ENCODE data around the gene ASXL2. TPM values are rescaled to one million over a fixed set of nuclear protein-coding genes. Genes with fewer than 3 reads are reported as not detected.
"Not testable (repeated sequence)": the region's sequence is repeated elsewhere in the genome, so short reads cannot be mapped to it uniquely, and the experiment has no call there.

ASXL2 gene
- total RNA-seq, 1 donor from 2014 or later = 19.9 TPM

DNA sequence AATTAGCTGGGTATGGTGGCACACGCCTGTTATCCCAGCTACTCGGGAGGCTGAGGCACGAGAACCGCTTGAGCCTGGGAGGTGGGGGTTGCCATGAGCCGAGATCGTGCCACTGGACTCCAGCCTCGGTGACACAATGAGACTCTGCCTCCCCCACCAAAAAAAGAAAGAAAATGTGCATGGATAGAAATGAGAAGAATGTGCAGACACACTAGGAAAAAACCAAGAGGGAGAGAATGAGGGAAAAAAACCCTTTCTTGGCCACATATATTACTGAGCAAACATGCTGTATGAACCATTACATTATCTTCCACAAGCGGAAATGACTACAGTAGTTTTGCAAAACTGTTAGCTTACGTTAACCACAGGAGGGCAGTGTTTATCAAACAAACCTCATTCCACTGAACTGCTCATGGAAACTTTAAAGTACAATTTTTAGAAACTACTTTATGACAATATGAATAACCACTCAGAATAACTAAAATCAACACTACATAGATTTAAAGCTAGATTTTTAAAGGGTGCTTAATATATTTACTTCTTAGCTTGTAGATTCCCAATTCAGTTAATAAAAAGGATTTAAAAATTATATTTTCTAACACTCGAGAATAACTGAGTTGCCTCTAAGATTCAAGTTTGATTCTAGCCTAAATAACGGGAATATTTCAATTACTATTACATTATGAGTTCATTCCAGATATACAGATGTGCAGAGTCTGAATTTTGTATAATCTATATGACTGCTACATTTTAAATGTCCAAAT is 26.4 kb downstream of the ASXL2 start:
- Mint-ChIP-seq H3K9me3 (ENCODE audit: unreplicated experiment) (no peaks in the 10 kb centered on the region), H3K27me3 (ENCODE audit: unreplicated experiment) (no peaks in the 10 kb centered on the region)
- DNase-seq = no peak

DNA sequence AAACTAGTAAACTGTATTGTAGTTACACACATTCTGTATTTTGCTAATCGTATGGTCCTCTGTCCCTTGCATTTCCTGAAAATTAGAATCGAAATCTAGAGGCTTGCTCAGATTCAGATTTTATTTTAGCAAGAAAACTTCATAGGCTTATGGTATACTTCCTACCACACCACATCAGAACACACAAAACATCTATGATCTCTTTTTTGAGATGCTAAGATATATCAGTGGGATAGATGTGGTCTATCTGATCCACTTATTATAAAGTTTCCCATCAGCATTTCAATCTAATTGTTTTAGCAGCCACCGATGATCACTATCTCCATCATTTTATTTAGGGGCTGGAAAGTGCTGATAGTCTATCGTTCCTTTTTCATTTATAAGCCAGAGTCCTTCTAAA is 27.9 kb downstream of the ASXL2 start:
- not testable (repeated sequence) for H3K27ac Mint-ChIP-seq (ENCODE audit: unreplicated experiment)

More for the DNA sequence above, 26.4 kb downstream of the ASXL2 start:
- TF ChIP-seq, protein P1, sequence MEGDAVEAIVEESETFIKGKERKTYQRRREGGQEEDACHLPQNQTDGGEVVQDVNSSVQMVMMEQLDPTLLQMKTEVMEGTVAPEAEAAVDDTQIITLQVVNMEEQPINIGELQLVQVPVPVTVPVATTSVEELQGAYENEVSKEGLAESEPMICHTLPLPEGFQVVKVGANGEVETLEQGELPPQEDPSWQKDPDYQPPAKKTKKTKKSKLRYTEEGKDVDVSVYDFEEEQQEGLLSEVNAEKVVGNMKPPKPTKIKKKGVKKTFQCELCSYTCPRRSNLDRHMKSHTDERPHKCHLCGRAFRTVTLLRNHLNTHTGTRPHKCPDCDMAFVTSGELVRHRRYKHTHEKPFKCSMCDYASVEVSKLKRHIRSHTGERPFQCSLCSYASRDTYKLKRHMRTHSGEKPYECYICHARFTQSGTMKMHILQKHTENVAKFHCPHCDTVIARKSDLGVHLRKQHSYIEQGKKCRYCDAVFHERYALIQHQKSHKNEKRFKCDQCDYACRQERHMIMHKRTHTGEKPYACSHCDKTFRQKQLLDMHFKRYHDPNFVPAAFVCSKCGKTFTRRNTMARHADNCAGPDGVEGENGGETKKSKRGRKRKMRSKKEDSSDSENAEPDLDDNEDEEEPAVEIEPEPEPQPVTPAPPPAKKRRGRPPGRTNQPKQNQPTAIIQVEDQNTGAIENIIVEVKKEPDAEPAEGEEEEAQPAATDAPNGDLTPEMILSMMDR (IDR thresholded peaks at IDR 0.05; ENCODE audit: partially characterized antibody, unreplicated experiment) = peak; percentile 51
- Mint-ChIP-seq H3K4me3 (ENCODE audit: unreplicated experiment) (no peak overlapping the region), H3K36me3 (ENCODE audit: unreplicated experiment) (no peaks in the 10 kb centered on the region), H3K4me1 (ENCODE audit: low read depth, unreplicated experiment) (peaks cover 2% of the 10 kb centered on the region), H3K27ac (ENCODE audit: unreplicated experiment) (no peak overlapping the region)

DNA sequence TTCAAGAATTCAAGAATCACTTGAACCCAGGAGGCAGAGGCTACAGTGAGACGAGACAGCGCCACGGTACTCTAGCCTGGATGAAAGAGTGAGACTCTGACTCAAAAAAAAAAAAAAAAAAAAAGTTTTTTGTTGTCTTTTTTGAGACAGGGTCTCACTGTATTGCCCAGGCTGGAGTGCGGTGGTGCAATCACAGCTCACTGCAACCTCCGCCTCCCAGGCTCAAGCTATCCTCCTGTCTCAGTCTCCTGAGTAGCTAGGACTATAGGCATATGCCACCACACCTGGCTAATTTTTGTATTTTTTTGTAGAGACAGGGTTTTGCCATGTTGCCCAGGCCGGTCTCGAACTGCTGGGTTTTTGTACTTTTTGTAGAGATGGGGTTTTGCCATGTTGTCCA is 28.9 kb downstream of the ASXL2 start:
- not testable (repeated sequence) for H3K27me3 Mint-ChIP-seq (ENCODE audit: unreplicated experiment); H3K4me1 Mint-ChIP-seq (ENCODE audit: low read depth, unreplicated experiment)

More for the DNA sequence above, 27.9 kb downstream of the ASXL2 start:
- DNase-seq; H3K9me3 Mint-ChIP-seq (ENCODE audit: unreplicated experiment); H3K36me3 Mint-ChIP-seq (ENCODE audit: unreplicated experiment); H3K4me3 Mint-ChIP-seq (ENCODE audit: unreplicated experiment); H3K4me1 Mint-ChIP-seq (ENCODE audit: low read depth, unreplicated experiment); H3K27me3 Mint-ChIP-seq (ENCODE audit: unreplicated experiment): not testable (repeated sequence)

DNA sequence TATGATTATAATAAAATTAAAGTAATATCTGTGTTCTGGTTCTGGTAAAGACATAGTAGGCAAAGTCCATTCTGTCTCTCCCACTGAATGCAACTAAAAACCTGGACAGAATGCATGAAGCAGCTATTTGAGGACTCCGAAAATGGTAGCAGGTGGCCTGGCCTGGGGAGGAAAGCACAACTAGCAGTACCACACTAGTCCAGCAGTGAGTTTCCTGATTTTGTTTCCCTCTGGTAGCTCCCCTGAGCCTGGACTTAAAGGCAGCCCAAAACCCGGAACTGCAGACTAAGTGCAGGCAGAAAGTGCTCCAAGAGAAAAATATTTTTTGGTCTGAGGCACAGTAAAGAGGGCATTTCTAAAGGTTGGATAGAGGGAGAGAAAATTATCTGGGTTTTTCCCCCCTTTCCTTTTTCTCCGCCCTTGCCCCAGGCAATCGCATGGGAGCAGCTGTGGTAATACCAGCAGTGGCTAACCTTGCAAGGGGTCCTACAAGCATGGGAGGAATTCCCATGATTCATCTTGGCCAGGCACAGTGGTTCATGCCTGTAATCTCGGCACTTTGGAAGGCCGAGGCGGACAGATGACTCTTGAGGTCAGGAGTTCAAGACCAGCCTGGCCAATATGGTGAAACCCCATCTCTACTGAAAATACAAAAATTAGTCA is 32.3 kb downstream of the ASXL2 start:
- TF ChIP-seq, protein P1 (IDR thresholded peaks at IDR 0.05; ENCODE audit: partially characterized antibody, unreplicated experiment) = no peak
- H3K27me3 Mint-ChIP-seq (ENCODE audit: unreplicated experiment) = no peaks in the 10 kb centered on the region
- no peak for DNase-seq
- no peaks in the 10 kb centered on the region for H3K9me3 Mint-ChIP-seq (ENCODE audit: unreplicated experiment)
- no peak overlapping the region for H3K27ac Mint-ChIP-seq (ENCODE audit: unreplicated experiment)
- no peaks in the 10 kb centered on the region for H3K4me1 Mint-ChIP-seq (ENCODE audit: low read depth, unreplicated experiment)
- no peaks in the 10 kb centered on the region for H3K36me3 Mint-ChIP-seq (ENCODE audit: unreplicated experiment)
- H3K4me3 Mint-ChIP-seq (ENCODE audit: unreplicated experiment) = no peak overlapping the region

More for the DNA sequence above, 28.9 kb downstream of the ASXL2 start:
- H3K9me3 Mint-ChIP-seq (ENCODE audit: unreplicated experiment); H3K27ac Mint-ChIP-seq (ENCODE audit: unreplicated experiment); H3K36me3 Mint-ChIP-seq (ENCODE audit: unreplicated experiment); DNase-seq; H3K4me3 Mint-ChIP-seq (ENCODE audit: unreplicated experiment): not testable (repeated sequence)

DNA sequence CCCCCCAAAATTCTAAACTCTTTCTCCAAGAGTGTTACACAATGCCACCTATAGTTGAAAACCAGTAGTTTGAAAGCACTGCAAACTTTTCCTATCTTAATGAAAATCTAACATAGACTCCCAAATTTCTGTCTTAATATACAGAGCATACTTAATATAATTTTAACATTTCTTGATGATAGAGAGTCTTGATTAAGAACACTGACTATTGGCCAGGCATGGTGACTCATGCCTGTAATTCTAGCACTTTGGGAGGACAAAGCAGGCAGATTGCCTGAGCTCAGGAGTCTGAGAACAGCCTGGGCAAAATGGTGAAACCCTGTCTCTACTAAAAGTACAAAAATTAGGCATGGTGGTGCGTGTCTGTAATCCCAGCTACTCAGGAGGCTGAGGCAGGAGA is 34.2 kb downstream of the ASXL2 start:
- no peak overlapping the region for H3K27ac Mint-ChIP-seq (ENCODE audit: unreplicated experiment)
- no peak overlapping the region for H3K4me3 Mint-ChIP-seq (ENCODE audit: unreplicated experiment)
- no peaks in the 10 kb centered on the region for H3K36me3 Mint-ChIP-seq (ENCODE audit: unreplicated experiment)
- DNase-seq = no peak
- no peaks in the 10 kb centered on the region for H3K9me3 Mint-ChIP-seq (ENCODE audit: unreplicated experiment)
- TF ChIP-seq, protein P1 (IDR thresholded peaks at IDR 0.05; ENCODE audit: partially characterized antibody, unreplicated experiment) = no peak
- H3K4me1 Mint-ChIP-seq (ENCODE audit: low read depth, unreplicated experiment) = no peaks in the 10 kb centered on the region
- no peaks in the 10 kb centered on the region for H3K27me3 Mint-ChIP-seq (ENCODE audit: unreplicated experiment)

DNA sequence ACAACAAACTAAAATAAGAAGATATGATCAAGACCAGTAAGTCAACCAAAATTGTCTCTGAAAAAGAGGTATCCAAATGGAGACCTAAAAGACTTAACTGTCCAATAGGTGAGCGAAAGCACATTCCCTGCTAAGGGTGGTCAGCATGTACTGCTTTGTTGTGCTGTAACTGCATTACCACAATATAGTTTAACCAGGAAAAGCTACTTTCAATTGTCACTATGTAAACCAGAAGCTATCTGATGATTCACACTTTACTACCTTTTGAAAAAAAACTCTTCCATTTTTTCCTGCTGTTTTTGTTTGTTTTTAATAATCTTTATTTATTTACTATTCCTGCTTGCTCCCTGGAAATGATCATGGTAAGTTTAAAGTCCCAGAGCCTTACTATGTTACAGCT is 36.1 kb downstream of the ASXL2 start:
- no peaks in the 10 kb centered on the region for H3K36me3 Mint-ChIP-seq (ENCODE audit: unreplicated experiment)
- no peak overlapping the region for H3K4me3 Mint-ChIP-seq (ENCODE audit: unreplicated experiment)

More for the DNA sequence above, 36.1 kb downstream of the ASXL2 start:
- no peaks in the 10 kb centered on the region for H3K4me1 Mint-ChIP-seq (ENCODE audit: low read depth, unreplicated experiment)
- DNase-seq = no peak
- no peaks in the 10 kb centered on the region for H3K9me3 Mint-ChIP-seq (ENCODE audit: unreplicated experiment)
- H3K27ac Mint-ChIP-seq (ENCODE audit: unreplicated experiment) = no peak overlapping the region
- TF ChIP-seq, protein P1 (IDR thresholded peaks at IDR 0.05; ENCODE audit: partially characterized antibody, unreplicated experiment) = no peak
- no peaks in the 10 kb centered on the region for H3K27me3 Mint-ChIP-seq (ENCODE audit: unreplicated experiment)

Data from glutamatergic neuron (in vitro differentiated cells).